ENCODE results near the gene TH.

TH gene

GRCh38 chr11:2154195-2154585 is 17.4 kb downstream of the TH start:
- no peak for TF ChIP-seq CTCF (conservative IDR thresholded peaks at IDR 0.05; ENCODE audit: control insufficient read depth, insufficient read depth, low read depth, low read length)
- no peak overlapping the region for H3K4me3 ChIP-seq (ENCODE audit: control insufficient read depth, low read depth, low read length)
- DNase-seq (ENCODE audit: low read depth): no peak

- H3K4me3 ChIP-seq (ENCODE audit: control insufficient read depth, low read depth, low read length): no peak overlapping the region
- no peak for DNase-seq (ENCODE audit: low read depth)
- no peak for TF ChIP-seq CTCF (conservative IDR thresholded peaks at IDR 0.05; ENCODE audit: control insufficient read depth, insufficient read depth, low read depth, low read length)
These were observed 17.9 kb downstream of the TH start for GRCh38 chr11:2153581-2154194.

GRCh38 chr11:2151500-2152257 is 19.9 kb downstream of the TH start:
- TF ChIP-seq CTCF (conservative IDR thresholded peaks at IDR 0.05; ENCODE audit: control insufficient read depth, insufficient read depth, low read depth, low read length): peak; percentile 66
- no peak overlapping the region for H3K4me3 ChIP-seq (ENCODE audit: control insufficient read depth, low read depth, low read length)
- peak; percentile 62 for DNase-seq (ENCODE audit: low read depth)

- peak; percentile 48 for TF ChIP-seq CTCF (conservative IDR thresholded peaks at IDR 0.05; ENCODE audit: control insufficient read depth, insufficient read depth, low read depth, low read length)
- no peak overlapping the region for H3K4me3 ChIP-seq (ENCODE audit: control insufficient read depth, low read depth, low read length)
- DNase-seq (ENCODE audit: low read depth): peak; percentile 47
These were observed 21.5 kb downstream of the TH start for GRCh38 chr11:2149864-2150847.

GRCh38 chr11:2149460-2149859 is 22.2 kb downstream of the TH start:
- DNase-seq (ENCODE audit: low read depth): no peak
- no peak overlapping the region for H3K4me3 ChIP-seq (ENCODE audit: control insufficient read depth, low read depth, low read length)
- no peak for TF ChIP-seq CTCF (conservative IDR thresholded peaks at IDR 0.05; ENCODE audit: control insufficient read depth, insufficient read depth, low read depth, low read length)

GRCh38 chr11:2148595-2148994 is 23.0 kb downstream of the TH start:
- no peak for DNase-seq (ENCODE audit: low read depth)
- no peak overlapping the region for H3K4me3 ChIP-seq (ENCODE audit: control insufficient read depth, low read depth, low read length)
- no peak for TF ChIP-seq CTCF (conservative IDR thresholded peaks at IDR 0.05; ENCODE audit: control insufficient read depth, insufficient read depth, low read depth, low read length)

Measured in fibroblast of mammary gland (primary cell).